Measurements from ENCODE around the gene CDK5RAP3.
A peak's percentile ranks its signal among the peaks of the same experiment; 100 is the strongest.
"Not testable (repeated sequence)": the region's sequence is repeated elsewhere in the genome, so short reads cannot be mapped to it uniquely, and the experiment has no call there.

Gene CDK5RAP3

GRCh38 chr17:47978324-47978723 is 7.4 kb downstream of the CDK5RAP3 start:
- peak; percentile 36 to 37 for DNase-seq

DNA sequence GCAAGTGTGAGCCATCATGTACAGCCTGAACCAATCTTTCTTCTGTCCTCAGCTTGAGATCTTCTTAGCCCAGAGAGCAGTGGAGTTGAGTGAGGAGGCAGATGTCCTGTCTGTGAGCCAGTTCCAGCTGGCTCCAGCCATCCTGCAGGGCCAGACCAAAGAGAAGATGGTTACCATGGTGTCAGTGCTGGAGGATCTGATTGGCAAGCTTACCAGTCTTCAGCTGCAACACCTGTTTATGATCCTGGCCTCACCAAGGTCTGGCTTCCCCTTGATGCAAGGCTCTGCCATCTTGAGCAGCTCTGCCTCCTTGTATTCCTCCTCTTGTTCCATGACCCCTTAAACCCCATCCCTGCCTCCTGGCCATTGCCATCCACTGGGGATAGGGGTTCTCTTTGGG is 9.6 kb downstream of the CDK5RAP3 start:
- no peak for DNase-seq

DNA sequence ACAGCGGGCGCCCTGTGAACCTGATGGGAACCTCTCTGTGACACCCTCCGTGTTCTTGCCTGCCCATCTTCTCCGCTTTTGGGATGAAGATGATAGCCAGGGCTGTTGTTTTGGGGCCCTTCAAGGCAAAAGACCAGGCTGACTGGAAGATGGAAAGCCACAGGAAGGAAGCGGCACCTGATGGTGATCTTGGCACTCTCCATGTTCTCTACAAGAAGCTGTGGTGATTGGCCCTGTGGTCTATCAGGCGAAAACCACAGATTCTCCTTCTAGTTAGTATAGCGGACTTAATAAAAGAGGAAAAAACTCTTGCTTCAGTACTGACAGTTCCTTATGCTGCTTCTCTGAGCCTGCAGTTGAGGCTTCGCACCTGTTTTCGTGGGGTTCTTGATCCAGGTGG is 10.5 kb downstream of the CDK5RAP3 start:
- no peak for DNase-seq

- no peak for DNase-seq
These were observed 11.2 kb downstream of the CDK5RAP3 start for GRCh38 chr17:47982091-47982617.

DNA sequence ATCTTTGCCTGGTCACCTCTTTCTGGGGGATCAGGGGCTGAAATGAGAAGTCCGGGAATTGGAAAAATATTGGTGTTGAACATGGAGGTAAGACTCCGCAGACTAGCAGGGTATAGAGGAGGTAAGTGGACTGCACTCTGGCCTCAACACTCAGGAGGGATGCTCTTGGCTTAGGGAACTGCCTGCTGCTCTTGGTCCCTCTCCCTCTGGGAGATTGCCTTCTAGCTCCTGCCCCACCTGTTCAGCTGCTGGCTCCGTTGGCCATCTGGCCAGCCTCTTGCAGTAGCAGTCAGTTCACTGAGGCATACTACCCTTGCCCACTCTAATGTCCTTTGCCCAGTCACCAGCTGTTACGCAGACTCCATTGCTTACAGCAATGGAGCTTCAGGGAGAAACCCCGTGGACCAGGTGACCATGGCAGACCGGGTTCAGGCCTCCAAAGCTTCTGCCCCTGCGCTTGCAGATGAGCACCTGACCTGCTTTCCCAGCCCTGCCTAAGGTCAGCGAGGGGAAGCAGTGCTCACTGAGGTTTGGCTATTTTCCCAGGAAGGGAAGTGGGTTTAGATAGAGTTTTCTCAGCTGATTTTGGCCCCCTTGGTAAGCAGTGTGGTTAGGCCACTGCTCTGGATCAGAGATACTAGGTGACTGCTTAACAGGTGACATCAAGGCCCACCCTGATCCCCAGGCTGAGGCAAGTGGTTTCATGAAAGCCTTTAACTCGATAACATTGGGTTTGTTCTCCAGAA is 11.9 kb downstream of the CDK5RAP3 start:
- DNase-seq = no peak

DNA sequence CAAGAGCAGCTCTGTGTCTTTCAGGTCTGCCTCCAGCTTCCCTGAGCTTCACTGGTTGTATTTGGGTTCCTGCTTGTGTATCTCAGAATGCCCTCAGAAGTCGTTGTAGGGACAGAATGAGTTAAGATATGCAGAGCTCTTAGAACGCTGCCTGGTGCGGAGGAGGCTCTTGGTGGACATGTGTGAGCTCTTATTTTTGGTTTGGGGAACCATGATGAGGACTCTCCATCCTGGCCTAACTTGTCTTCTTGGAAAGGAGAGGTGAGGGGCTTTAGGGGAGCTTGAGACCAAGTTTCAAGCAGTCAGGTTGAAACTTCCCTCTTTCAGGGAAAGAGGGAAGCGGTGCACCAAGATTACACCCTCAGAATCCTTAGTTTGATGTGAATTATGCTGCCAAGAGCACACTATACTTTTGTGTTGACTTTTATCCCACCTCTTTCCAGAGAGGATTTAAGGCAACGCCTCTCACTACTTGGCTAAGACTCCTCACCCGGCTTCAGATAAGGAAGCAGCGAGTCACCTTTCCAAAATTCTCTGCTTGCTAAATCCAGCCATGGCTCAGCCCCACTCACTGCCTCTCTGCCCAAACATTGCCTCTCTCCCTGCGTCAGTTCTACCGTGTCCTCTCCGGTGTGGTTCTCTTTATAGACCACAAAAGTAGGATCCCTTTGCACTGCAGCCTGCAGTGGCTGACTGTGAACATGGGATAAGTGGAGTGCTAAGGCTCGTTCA is 12.7 kb downstream of the CDK5RAP3 start:
- no peak for DNase-seq

- no peak for DNase-seq
These were observed 15.6 kb downstream of the CDK5RAP3 start for GRCh38 chr17:47986520-47986919.

GRCh38 chr17:47987240-47987835 is 16.4 kb downstream of the CDK5RAP3 start:
- no peak for DNase-seq

- not testable (repeated sequence) for DNase-seq
These were observed 17.5 kb downstream of the CDK5RAP3 start for GRCh38 chr17:47988445-47988844.

DNA sequence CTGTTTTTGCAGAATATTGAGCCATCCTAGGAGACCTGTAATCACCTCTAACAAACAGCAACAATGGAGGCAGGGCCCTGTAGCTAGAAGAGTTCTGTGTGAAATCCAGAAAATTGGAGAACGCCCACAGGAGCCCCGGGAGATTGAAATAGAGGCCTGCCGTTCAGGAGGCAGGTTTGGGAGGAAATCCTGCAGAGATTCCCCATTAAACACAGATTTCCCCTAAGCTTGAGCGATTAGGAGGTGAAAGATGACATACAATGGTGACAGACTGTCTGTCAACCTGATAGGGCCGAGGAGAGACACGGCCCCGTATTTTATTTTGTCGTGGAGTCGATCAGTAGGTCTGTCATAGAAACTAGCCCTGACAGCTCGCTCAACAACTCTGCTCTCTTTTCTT is 18.2 kb downstream of the CDK5RAP3 start:
- DNase-seq = no peak

GRCh38 chr17:47989700-47990099 is 18.8 kb downstream of the CDK5RAP3 start:
- DNase-seq = no peak

DNA sequence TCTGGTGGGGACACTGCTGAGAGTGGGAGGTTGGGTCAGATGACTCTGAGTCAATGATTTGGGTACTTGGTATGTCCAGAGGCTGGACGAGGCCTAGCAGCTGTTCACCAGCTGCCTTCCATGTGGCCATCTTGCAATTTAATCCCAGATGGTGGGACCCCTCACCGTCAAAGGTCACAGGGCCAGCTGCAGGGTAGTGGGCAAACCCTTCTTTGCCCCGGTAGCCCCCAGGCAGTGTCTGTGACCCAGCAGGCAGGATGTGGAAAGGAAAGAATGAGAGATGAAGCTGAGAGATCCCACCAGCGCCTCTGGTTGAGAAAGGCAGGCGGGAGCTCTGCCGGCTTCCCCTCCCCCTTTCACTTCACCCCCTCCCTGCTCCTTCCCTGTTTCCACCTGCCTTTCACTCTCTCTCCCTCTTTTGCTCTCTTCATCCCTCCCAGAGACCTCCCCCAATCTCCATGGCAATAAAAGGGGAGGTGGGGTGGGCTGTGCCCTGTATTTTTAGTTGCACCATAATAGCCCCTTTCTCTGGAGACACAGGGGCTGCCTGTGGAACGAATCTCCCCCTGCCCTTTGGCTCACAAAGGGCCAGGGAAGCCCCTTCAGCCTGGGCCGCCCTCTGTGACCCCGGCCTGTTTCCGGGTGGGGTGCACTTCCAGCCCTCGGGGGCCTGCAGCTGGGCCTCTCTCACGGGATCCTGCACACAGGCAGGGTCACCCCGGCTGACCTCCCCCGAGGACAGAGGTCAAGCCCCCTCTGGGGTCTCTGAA is 20.2 kb downstream of the CDK5RAP3 start:
- DNase-seq = no peak

DNA sequence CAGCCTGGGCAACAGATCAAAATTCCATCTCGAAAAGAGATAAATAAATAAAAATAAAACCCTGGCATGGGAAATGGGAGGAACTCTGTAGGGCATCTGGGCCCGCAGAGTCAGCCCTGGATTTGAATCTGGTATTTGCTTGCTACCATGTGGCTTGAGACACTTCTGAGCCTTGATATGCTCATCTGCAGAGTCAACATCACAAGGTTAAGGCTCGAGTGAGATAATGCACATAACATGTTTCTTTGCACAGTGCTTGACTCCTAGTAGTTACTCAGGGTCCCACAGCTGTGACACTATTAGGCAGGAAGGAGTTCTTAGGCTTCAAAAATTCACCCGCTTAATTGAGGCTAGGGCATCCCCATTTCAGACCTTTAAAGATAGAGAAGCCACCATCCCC is 21.3 kb downstream of the CDK5RAP3 start:
- no peak for DNase-seq

GRCh38 chr17:47993031-47993564 is 22.2 kb downstream of the CDK5RAP3 start:
- DNase-seq = no peak

DNA sequence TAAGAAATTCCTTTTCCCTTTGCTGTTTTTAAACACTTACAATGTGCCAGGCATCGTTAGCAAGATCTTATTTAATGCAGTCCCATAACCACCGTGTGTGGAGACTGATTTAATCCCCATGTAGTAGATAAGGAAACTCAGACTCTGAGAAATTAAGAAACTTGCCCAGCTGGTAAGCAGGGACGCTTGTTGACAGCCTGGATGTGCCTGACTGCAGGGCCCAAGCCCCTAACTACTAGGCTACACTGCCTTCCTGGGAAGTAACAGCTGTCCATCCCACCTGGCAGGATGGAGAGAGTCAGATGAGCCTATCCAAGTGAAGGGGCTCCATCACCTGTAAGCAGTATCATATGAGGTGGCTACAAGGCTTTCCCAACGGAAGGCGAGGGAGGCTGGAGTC is 23.1 kb downstream of the CDK5RAP3 start:
- no peak for DNase-seq

- no peak for DNase-seq
These were observed 23.8 kb downstream of the CDK5RAP3 start for GRCh38 chr17:47994724-47995123.

DNA sequence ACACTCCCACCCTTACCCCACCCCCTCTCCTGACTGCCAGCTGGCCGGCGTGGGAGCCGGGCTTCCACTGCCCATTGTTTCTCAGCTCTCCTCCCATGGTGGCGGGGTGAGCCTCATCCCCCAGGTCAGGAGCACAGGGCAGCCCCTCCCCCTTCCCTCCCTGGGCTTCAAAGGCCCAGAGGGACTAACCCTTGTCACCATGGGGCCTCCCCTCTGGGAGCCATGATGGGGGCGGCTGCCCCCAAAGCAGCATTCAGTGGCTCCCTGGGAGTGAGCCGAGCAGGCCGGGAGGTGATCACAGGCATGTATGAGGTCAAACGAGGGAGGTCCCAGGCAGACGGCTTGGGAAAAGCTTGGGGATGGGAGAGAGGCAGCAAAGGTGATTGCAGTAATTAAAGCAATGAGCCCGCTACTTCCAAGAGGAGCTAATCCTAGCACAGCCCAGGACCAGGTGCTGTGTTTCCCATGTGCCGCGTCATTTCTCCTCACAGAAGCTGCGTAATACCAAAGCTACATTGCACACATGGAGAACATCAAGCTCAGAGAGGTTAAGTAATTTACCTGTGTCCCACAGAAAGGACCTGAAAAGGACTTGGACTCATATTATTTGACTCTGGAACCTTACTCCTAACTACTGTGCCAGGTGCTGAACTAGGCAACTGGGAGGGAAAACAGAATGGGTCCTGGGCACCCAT is 24.5 kb downstream of the CDK5RAP3 start:
- DNase-seq = no peak

- DNase-seq = no peak
These were observed 25.3 kb downstream of the CDK5RAP3 start for GRCh38 chr17:47996201-47996600.

- DNase-seq = no peak
These were observed 26.7 kb downstream of the CDK5RAP3 start for GRCh38 chr17:47997586-47997985.

DNA sequence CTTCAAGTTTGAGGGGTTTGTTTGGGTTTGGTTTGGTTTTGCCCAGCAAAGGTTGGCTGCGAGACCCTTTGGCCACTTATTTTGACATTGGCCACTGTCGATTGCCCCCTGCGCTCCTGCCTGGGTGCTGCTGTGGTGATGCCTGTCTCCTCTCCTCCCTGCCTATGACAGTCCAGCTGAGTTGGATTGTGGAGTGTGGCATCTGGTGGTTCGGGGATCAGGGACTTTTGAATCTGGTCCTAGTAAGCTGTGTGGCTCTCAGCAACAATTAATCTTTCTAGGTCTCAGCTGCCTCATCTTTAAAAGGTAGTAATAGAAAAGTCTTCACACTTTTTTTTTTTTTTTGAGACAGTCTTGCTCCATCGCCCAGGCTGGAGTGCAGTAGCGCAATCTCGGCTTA is 27.1 kb downstream of the CDK5RAP3 start:
- no peak for DNase-seq

GRCh38 chr17:47999582-47999981 is 28.7 kb downstream of the CDK5RAP3 start:
- no peak for DNase-seq

GRCh38 chr17:48001197-48001596 is 30.3 kb downstream of the CDK5RAP3 start:
- DNase-seq = no peak

Data from stimulated activated CD4-positive, alpha-beta T cell treated with anti-CD3 and anti-CD28 coated beads, Interleukin-2, amount 100 ng/mL, for 48 hours (primary cell).